ENCODE measurements around the gene PHACTR2.
"Not testable (repeated sequence)": the region's sequence is repeated elsewhere in the genome, so short reads cannot be mapped to it uniquely, and the experiment has no call there.

The PHACTR2 gene

GRCh38 chr6:143807103-143807772, 129.5 kb downstream of the PHACTR2 start:
- DNase-seq (ENCODE audit: low spot score) = no peak

- DNase-seq (ENCODE audit: low spot score) = no peak
These were observed 133.0 kb downstream of the PHACTR2 start for GRCh38 chr6:143810745-143811144.

GRCh38 chr6:143811501-143812157, 133.9 kb downstream of the PHACTR2 start:
- no peak for DNase-seq (ENCODE audit: low spot score)

- DNase-seq (ENCODE audit: low spot score) = no peak
These were observed 139.9 kb downstream of the PHACTR2 start for GRCh38 chr6:143817621-143818020.

- DNase-seq (ENCODE audit: low spot score) = no peak
These were observed 143.6 kb downstream of the PHACTR2 start for GRCh38 chr6:143821359-143821758.

GRCh38 chr6:143822584-143823024, 144.8 kb downstream of the PHACTR2 start:
- peak; percentile 61 for DNase-seq (ENCODE audit: low spot score)

- DNase-seq (ENCODE audit: low spot score) = no peak
These were observed 145.8 kb downstream of the PHACTR2 start for GRCh38 chr6:143823548-143823947.

GRCh38 chr6:143828572-143828971, 150.8 kb downstream of the PHACTR2 start:
- DNase-seq (ENCODE audit: low spot score) = no peak

GRCh38 chr6:143836150-143836549, 158.4 kb downstream of the PHACTR2 start:
- no peak for DNase-seq (ENCODE audit: low spot score)

GRCh38 chr6:143838395-143838794, 160.6 kb downstream of the PHACTR2 start:
- DNase-seq (ENCODE audit: low spot score) = no peak

GRCh38 chr6:143839196-143839595, 161.4 kb downstream of the PHACTR2 start:
- DNase-seq (ENCODE audit: low spot score) = no peak

GRCh38 chr6:143840595-143841265, 163.0 kb downstream of the PHACTR2 start:
- DNase-seq (ENCODE audit: low spot score) = no peak

- DNase-seq (ENCODE audit: low spot score) = peak; percentile 53
These were observed 164.7 kb downstream of the PHACTR2 start for GRCh38 chr6:143842461-143842901.

- peak; percentile 99 for DNase-seq (ENCODE audit: low spot score)
These were observed 165.3 kb downstream of the PHACTR2 start, which contains the start of gene LTV1 for GRCh38 chr6:143842902-143843676. Gene LTV1, plus strand, starts transcription at chr6:143843338. Its CDS starts 140 bp downstream, at chr6:143843478.

- DNase-seq (ENCODE audit: low spot score) = no peak
These were observed 165.9 kb downstream of the PHACTR2 start for GRCh38 chr6:143843677-143843999.

GRCh38 chr6:143844006-143844405, 166.2 kb downstream of the PHACTR2 start:
- peak; percentile 12 for DNase-seq (ENCODE audit: low spot score)

- no peak for DNase-seq (ENCODE audit: low spot score)
These were observed 167.3 kb downstream of the PHACTR2 start for GRCh38 chr6:143845033-143845432.

GRCh38 chr6:143851706-143852105, 173.9 kb downstream of the PHACTR2 start:
- DNase-seq (ENCODE audit: low spot score) = not testable (repeated sequence)

GRCh38 chr6:143855057-143855456, 177.3 kb downstream of the PHACTR2 start:
- DNase-seq (ENCODE audit: low spot score) = not testable (repeated sequence)

- DNase-seq (ENCODE audit: low spot score) = not testable (repeated sequence)
These were observed 179.0 kb downstream of the PHACTR2 start for GRCh38 chr6:143856762-143857161.

GRCh38 chr6:143857651-143858050, 179.9 kb downstream of the PHACTR2 start:
- no peak for DNase-seq (ENCODE audit: low spot score)
